MCF 10A (cell line): Measurements from ENCODE around the gene TTF1. TPM values are rescaled to one million over a fixed set of nuclear protein-coding genes. Genes with fewer than 3 reads are reported as not detected.

Source experiments
- BruUV-seq: library from RNA; stranded (reverse); fragments of 400-500 nt; replicated peaks from 2 replicates; lab custom pipeline; 2021; lab: Mats Ljungman, UMichigan
- CTCF ChIA-PET: fragments of 300-600 bp; sonication (Branson Sonifier 250); formaldehyde crosslinking; extraction: SDS; loops from one replicate; lab custom pipeline; 2021; ENCODE audit warnings: antibody characterized with exemption, inconsistent platforms; lab: Yijun Ruan, JAX
- POLR2A ChIA-PET: fragments of 300-600, 350-650 bp; sonication (Branson Sonifier 250); formaldehyde crosslinking; extraction: SDS; loops from one replicate; lab custom pipeline; 2020; ENCODE audit warnings: antibody characterized with exemption, inconsistent platforms; lab: Yijun Ruan, JAX
- DNase-seq: peaks from one replicate; pipeline ENCODE4 v3.0.0-alpha.2; 2018; ENCODE audit not compliant: unreplicated experiment
- H3K27ac Mint-ChIP-seq: one replicate; pipeline ENCODE4 v1.8.0; 2022; ENCODE audit warnings: mild to moderate bottlenecking, low read depth, mixed read lengths; ENCODE audit not compliant: unreplicated experiment
- H3K27me3 Mint-ChIP-seq: one replicate; pipeline ENCODE4 v1.8.0; 2022; ENCODE audit warnings: mixed read lengths; ENCODE audit not compliant: insufficient read depth, unreplicated experiment
- H3K36me3 Mint-ChIP-seq: one replicate; pipeline ENCODE4 v1.8.0; 2022; ENCODE audit warnings: mild to moderate bottlenecking, moderate library complexity, mixed read lengths; ENCODE audit not compliant: insufficient read depth, unreplicated experiment
- H3K4me1 Mint-ChIP-seq: one replicate; pipeline ENCODE4 v1.8.0; 2022; ENCODE audit warnings: mixed read lengths; ENCODE audit not compliant: insufficient read depth, unreplicated experiment
- H3K4me3 Mint-ChIP-seq: one replicate; pipeline ENCODE4 v1.8.0; 2022; ENCODE audit warnings: mild to moderate bottlenecking, moderate library complexity, mixed read lengths; ENCODE audit not compliant: unreplicated experiment
- H3K9me3 Mint-ChIP-seq: one replicate; pipeline ENCODE4 v1.8.0; 2022; ENCODE audit warnings: mixed read lengths; ENCODE audit not compliant: unreplicated experiment
- CTCF ChIP-seq: fragments of 200-600 bp; IDR thresholded peaks from one replicate; pipeline ENCODE4 v1.8.0; 2022; ENCODE audit warnings: antibody characterized with exemption, mild to moderate bottlenecking; ENCODE audit not compliant: unreplicated experiment
- intact Hi-C: fragments of 100-400 bp; cut with micrococcal nuclease; formaldehyde crosslinking; loops from 2 replicates; pipeline ENCODE4 v1.14.1; 2022
- total RNA-seq: library from RNA; stranded (reverse); gene quantifications from 2 replicates; pipeline ENCODE4 v1.2.3, GENCODE V29; 2022

TTF1 gene
- total RNA-seq, 1 experiment from 2014 or later: 9.7 TPM

- intact Hi-C loops: loop anchor here (1.0 to 5.0 kb wide), 4 partner anchors 96 to 562 kb away; no protein-coding TSS in a partner anchor
- ChIA-PET CTCF (interaction anchor here (0.6 to 0.7 kb wide), 2 partner anchors 613 to 713 kb away, joined by 4 read pairs; no protein-coding TSS in a partner anchor), POLR2A (interaction anchor here (0.6 kb wide), 1 partner anchor 1159 kb away, joined by 6 read pairs; no protein-coding TSS in a partner anchor)
- peaks cover 35% of the 10 kb centered on the region for H3K27me3 Mint-ChIP-seq
- DNase-seq: no peak
- H3K9me3 Mint-ChIP-seq: no peaks in the 10 kb centered on the region
- no peak for TF ChIP-seq CTCF
- no peaks in the 10 kb centered on the region for H3K36me3 Mint-ChIP-seq
- H3K4me3 Mint-ChIP-seq: peak overlapping the region; percentile 46
- BruUV-seq: no TSS peak
- no peak overlapping the region for H3K27ac Mint-ChIP-seq
- H3K4me1 Mint-ChIP-seq: peaks cover 16% of the 10 kb centered on the region
These were observed 4.0 kb upstream of the TTF1 start for GRCh38 chr9:132410642-132411041.

- Mint-ChIP-seq H3K9me3 (no peaks in the 10 kb centered on the region), H3K4me3 (peak within 1 kb of the TSS; percentile 46), H3K4me1 (peaks cover 21% of the 10 kb centered on the region), H3K27ac (no peak within 1 kb of the TSS), H3K36me3 (no peaks in the 10 kb centered on the region), H3K27me3 (peaks cover 29% of the 10 kb centered on the region)
- no peak for TF ChIP-seq CTCF
- no TSS peak for BruUV-seq
- CTCF ChIA-PET: interaction anchor here (0.5 to 0.7 kb wide), 4 partner anchors 115 to 714 kb away, joined by 3 to 4 read pairs (median 4); no protein-coding TSS in a partner anchor
- DNase-seq: peak; percentile 15
- POLR2A ChIA-PET: no interaction called here
- intact Hi-C loops: loop anchor here (2.0 to 5.0 kb wide), 3 partner anchors 97 to 562 kb away; no protein-coding TSS in a partner anchor
These were observed 3.3 kb upstream of the TTF1 start, which contains the start of gene CFAP77 for GRCh38 chr9:132409828-132410528. Gene CFAP77, plus strand, starts transcription at chr9:132410211. Its CDS starts 61 bp downstream, at chr9:132410272.

DNA sequence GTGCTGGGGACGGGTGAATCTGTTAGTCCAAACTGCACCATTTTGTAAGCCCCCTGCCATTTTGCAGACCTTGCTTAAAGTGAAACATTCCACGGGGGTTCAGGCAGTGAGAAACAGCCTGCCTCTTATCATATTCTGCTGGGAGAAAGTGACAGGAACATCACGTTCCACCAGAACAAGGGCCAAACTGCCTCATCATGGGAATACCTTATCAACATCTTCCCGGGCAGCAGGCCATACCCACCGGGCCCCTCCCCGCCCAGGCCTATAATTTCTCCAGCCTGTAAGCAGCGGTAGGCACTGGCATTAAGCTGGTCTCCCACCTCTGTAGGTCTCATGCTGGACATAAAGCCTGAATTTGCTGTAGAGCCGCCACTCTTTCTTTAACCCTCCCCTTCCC, 1.9 kb upstream of the TTF1 start:
- Mint-ChIP-seq H3K36me3 (no peaks in the 10 kb centered on the region), H3K9me3 (no peaks in the 10 kb centered on the region), H3K4me1 (peaks cover 21% of the 10 kb centered on the region), H3K27ac (no peak overlapping the region), H3K27me3 (peaks cover 14% of the 10 kb centered on the region), H3K4me3 (no peak overlapping the region)
- ChIA-PET POLR2A (interaction anchor here (0.6 kb wide), 1 partner anchor 16 kb away, joined by 3 read pairs; no protein-coding TSS in a partner anchor), CTCF (no interaction called here)
- no peak for TF ChIP-seq CTCF
- intact Hi-C loops: no loop called here
- DNase-seq: no peak
- no TSS peak for BruUV-seq

DNA sequence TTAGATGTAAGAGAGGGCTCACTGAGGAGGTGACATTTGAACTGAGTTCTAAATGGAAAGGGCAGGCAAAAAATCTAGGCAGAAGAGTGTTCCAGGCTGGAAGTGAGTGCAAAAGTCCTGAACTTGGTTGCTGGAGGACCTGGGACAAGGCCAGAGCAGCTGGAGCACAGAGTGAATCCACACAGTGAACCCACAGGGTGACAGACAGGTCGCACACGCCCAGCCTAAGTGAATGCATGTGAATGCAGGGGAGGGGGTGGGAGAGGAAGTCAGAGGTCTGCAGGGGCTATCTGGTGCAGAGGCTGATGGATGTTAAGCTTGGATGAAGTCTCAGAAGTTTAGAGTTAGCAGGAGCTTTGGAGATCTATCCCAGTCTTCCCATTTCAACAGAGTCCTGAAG, 556 bp upstream of the TTF1 start:
- intact Hi-C loops: no loop called here
- CTCF ChIA-PET: interaction anchor here (0.7 to 1.0 kb wide), 2 partner anchors 126 to 243 kb away, joined by 3 read pairs; no protein-coding TSS in a partner anchor

More for the DNA sequence above, 556 bp upstream of the TTF1 start:
- Mint-ChIP-seq H3K9me3 (no peaks in the 10 kb centered on the region), H3K27me3 (peaks cover under 1% of the 10 kb centered on the region), H3K4me3 (peak overlapping the region; percentile 79), H3K36me3 (peaks cover 12% of the 10 kb centered on the region), H3K27ac (peak overlapping the region; percentile 91), H3K4me1 (peaks cover 21% of the 10 kb centered on the region)
- POLR2A ChIA-PET: no interaction called here
- TF ChIP-seq CTCF: no peak
- no TSS peak for BruUV-seq
- no peak for DNase-seq
